Measurements from ENCODE around the gene FXYD1.
"Not testable (repeated sequence)": the region's sequence is repeated elsewhere in the genome, so short reads cannot be mapped to it uniquely, and the experiment has no call there.

FXYD1 gene

DNA sequence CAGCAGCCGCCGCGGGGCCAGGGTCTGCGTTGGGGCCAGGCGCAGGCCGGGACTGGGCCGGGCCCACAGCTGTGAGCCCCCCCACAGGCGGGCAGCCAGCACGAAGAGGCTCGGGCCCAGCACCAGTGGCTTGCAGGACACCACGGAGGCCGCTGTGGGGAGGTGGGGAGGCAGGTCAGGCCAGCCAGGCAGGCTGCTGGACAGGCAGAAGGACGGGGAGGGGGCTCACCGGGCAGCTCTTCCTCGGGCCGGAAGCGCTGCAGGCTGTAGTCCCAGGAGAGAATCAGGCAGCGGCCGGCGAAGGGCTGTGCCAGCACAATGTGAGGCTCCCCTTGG lies 12.0 kb upstream of the FXYD1 start:
- TF ChIP-seq, protein P1, sequence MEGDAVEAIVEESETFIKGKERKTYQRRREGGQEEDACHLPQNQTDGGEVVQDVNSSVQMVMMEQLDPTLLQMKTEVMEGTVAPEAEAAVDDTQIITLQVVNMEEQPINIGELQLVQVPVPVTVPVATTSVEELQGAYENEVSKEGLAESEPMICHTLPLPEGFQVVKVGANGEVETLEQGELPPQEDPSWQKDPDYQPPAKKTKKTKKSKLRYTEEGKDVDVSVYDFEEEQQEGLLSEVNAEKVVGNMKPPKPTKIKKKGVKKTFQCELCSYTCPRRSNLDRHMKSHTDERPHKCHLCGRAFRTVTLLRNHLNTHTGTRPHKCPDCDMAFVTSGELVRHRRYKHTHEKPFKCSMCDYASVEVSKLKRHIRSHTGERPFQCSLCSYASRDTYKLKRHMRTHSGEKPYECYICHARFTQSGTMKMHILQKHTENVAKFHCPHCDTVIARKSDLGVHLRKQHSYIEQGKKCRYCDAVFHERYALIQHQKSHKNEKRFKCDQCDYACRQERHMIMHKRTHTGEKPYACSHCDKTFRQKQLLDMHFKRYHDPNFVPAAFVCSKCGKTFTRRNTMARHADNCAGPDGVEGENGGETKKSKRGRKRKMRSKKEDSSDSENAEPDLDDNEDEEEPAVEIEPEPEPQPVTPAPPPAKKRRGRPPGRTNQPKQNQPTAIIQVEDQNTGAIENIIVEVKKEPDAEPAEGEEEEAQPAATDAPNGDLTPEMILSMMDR (IDR thresholded peaks at IDR 0.05; ENCODE audit: low read depth, low read length): no peak
- TF ChIP-seq EZH2phosphoT487 (IDR thresholded peaks at IDR 0.05; ENCODE audit: low read depth): no peak
- Histone ChIP-seq H3K4me1 (ENCODE audit: low read length) (peaks cover 14% of the 10 kb centered on the region; the same call in 1 of the 2 replicates), H4K20me1 (ENCODE audit: insufficient read depth, low read length) (no peaks in the 10 kb centered on the region), H3K9ac (ENCODE audit: low read length) (no peak overlapping the region), H3K27me3 (ENCODE audit: low read depth, low read length) (peaks cover 6% of the 10 kb centered on the region; the same call in 1 of the 2 replicates), H3K4me2 (ENCODE audit: low read length) (no peak overlapping the region), H3K9me3 (ENCODE audit: insufficient read depth, low read length) (no peaks in the 10 kb centered on the region), H3K4me3 (ENCODE audit: low read length) (no peak overlapping the region), H3K36me3 (replicated peaks; ENCODE audit: low read depth, low read length) (no peaks in the 10 kb centered on the region), H3K27ac (ENCODE audit: low read length) (no peak overlapping the region), H2AFZ (ENCODE audit: low read depth, low read length) (no peak overlapping the region), H3K79me2 (ENCODE audit: low read length) (no peaks in the 10 kb centered on the region)

DNA sequence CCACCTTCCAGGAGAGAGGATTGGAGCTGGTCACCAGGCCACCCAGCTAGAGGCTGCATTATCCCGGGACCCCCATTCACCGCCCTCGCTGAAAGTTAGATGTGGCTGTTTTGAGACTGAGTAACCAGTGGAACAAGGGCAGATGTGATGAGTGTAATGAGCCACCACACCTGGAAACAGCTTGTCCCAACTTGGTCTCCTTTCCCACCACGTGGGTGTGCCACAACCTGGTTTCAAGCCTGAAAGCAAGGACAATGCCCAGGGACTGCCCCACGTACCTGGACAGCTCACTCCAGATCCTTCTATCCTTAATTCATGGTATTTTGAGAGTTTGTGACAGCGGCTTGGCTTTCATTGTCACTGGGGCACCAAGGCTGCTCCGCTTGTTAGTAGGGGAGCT lies 10.8 kb upstream of the FXYD1 start:
- no peaks in the 10 kb centered on the region for H3K9me3 ChIP-seq (ENCODE audit: insufficient read depth, low read length)
- H3K79me2 ChIP-seq (ENCODE audit: low read length): no peaks in the 10 kb centered on the region
- H3K27me3 ChIP-seq (ENCODE audit: low read depth, low read length): peaks cover 6% of the 10 kb centered on the region; the same call in 1 of the 2 replicates
- no peak overlapping the region for H3K27ac ChIP-seq (ENCODE audit: low read length)
- H3K36me3 ChIP-seq (replicated peaks; ENCODE audit: low read depth, low read length): no peaks in the 10 kb centered on the region
- H2AFZ ChIP-seq (ENCODE audit: low read depth, low read length): no peak overlapping the region
- no peak overlapping the region for H3K4me3 ChIP-seq (ENCODE audit: low read length)
- no peaks in the 10 kb centered on the region for H4K20me1 ChIP-seq (ENCODE audit: insufficient read depth, low read length)
- peaks cover 14% of the 10 kb centered on the region; the same call in 1 of the 2 replicates for H3K4me1 ChIP-seq (ENCODE audit: low read length)
- no peak overlapping the region for H3K9ac ChIP-seq (ENCODE audit: low read length)
- no peak overlapping the region for H3K4me2 ChIP-seq (ENCODE audit: low read length)
- no peak for TF ChIP-seq EZH2phosphoT487 (IDR thresholded peaks at IDR 0.05; ENCODE audit: low read depth)
- TF ChIP-seq, protein P1 (IDR thresholded peaks at IDR 0.05; ENCODE audit: low read depth, low read length): no peak

DNA sequence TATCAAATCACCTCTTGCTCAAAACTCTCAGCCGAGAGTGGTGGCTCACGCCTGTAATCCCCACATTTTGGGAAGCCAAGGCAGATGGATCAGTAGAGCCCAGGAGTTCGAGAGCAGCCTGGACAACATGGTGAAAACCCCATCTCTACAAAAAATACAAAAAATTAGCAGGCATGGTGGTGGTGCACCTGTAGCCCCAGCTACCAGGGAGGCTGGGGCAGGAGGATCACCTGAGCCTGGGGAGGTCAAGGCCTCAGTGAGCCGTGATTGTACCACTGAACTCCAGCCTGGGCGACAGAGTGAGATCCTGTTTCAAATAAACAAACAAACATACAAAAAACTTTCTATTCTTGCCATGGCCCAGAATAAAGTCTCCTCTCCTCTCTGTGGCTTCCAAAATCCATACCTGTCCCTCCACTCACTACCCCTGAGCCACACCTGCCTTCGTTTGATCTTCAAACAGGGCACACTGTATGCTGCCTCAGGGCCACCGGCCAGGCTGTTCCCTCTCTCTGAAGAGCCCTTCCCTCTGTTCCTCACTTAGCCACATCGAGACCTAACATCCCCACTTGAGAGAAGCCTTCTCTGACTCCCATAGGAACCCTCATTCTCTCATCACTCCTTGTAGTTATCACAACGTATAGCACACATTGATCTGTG lies 10.1 kb upstream of the FXYD1 start:
- Histone ChIP-seq H3K27me3 (ENCODE audit: low read depth, low read length) (peaks cover 12% of the 10 kb centered on the region), H2AFZ (ENCODE audit: low read depth, low read length) (no peak overlapping the region), H3K9me3 (ENCODE audit: insufficient read depth, low read length) (no peaks in the 10 kb centered on the region), H3K36me3 (replicated peaks; ENCODE audit: low read depth, low read length) (no peaks in the 10 kb centered on the region), H4K20me1 (ENCODE audit: insufficient read depth, low read length) (no peaks in the 10 kb centered on the region), H3K4me3 (ENCODE audit: low read length) (no peak overlapping the region), H3K79me2 (ENCODE audit: low read length) (no peaks in the 10 kb centered on the region), H3K9ac (ENCODE audit: low read length) (no peak overlapping the region), H3K27ac (ENCODE audit: low read length) (no peak overlapping the region), H3K4me2 (ENCODE audit: low read length) (no peak overlapping the region), H3K4me1 (ENCODE audit: low read length) (peaks cover 14% of the 10 kb centered on the region; the same call in 1 of the 2 replicates)
- TF ChIP-seq, protein P1 (IDR thresholded peaks at IDR 0.05; ENCODE audit: low read depth, low read length): no peak
- TF ChIP-seq EZH2phosphoT487 (IDR thresholded peaks at IDR 0.05; ENCODE audit: low read depth): no peak

DNA sequence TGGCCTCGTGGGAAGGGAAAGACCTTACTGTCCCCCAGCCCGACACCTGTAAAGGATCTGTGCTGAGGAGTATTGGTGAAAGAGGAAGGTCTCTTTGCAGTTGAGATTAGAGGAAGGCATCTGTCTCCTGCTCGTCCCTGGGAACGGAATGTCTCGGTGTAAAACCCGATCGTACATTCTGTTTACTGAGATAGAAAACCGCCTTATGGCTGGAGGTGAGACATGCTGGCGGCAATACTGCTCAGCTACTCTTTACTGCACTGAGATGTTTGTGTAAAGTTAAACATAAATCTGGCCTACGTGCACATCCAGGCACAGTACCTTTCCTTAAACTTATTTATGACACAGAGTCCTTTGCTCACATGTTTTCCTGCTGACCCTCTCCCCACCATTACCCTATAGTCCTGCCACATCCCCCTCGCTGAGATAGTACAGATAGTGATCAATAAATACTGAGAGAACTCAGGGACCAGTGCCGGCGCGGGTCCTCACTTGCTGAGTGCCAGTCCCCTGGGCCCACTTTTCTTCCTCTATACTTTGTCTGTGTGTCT lies 8.8 kb upstream of the FXYD1 start:
- H3K79me2 ChIP-seq (ENCODE audit: low read length); H3K27ac ChIP-seq (ENCODE audit: low read length); H3K4me2 ChIP-seq (ENCODE audit: low read length); H3K4me3 ChIP-seq (ENCODE audit: low read length); H3K9me3 ChIP-seq (ENCODE audit: insufficient read depth, low read length); H2AFZ ChIP-seq (ENCODE audit: low read depth, low read length); H3K9ac ChIP-seq (ENCODE audit: low read length); H3K4me1 ChIP-seq (ENCODE audit: low read length); H3K36me3 ChIP-seq (replicated peaks; ENCODE audit: low read depth, low read length); H4K20me1 ChIP-seq (ENCODE audit: insufficient read depth, low read length): not testable (repeated sequence)
- H3K27me3 ChIP-seq (ENCODE audit: low read depth, low read length): peaks cover 12% of the 10 kb centered on the region

Data from OCI-LY3 (cell line).